ENCODE data around the gene SPON2.

SPON2 gene

DNA sequence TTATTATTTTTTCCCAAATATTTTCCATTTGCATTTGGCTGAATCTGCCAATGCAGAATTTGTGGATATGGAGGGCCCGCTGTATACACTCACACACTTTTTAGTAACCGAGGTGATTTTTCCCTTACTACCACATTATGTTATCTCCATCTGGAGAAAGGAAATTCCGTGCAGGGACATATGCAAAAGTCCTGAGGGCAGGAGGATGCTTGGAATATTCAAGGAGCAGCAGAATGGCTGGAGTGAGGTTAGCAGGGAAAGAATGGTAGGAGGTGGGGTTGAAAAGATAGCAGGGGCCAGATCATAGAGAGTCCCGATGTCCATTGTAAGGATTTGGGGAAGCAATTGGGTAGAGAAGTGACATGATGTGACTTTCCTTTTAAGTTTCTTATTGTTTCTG, 47.6 kb downstream of the SPON2 start:
- in situ Hi-C loops (cut with HindIII; ENCODE audit: low sequenced_read_pairs): no loop called here
- TF ChIP-seq, protein P1, sequence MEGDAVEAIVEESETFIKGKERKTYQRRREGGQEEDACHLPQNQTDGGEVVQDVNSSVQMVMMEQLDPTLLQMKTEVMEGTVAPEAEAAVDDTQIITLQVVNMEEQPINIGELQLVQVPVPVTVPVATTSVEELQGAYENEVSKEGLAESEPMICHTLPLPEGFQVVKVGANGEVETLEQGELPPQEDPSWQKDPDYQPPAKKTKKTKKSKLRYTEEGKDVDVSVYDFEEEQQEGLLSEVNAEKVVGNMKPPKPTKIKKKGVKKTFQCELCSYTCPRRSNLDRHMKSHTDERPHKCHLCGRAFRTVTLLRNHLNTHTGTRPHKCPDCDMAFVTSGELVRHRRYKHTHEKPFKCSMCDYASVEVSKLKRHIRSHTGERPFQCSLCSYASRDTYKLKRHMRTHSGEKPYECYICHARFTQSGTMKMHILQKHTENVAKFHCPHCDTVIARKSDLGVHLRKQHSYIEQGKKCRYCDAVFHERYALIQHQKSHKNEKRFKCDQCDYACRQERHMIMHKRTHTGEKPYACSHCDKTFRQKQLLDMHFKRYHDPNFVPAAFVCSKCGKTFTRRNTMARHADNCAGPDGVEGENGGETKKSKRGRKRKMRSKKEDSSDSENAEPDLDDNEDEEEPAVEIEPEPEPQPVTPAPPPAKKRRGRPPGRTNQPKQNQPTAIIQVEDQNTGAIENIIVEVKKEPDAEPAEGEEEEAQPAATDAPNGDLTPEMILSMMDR (IDR thresholded peaks at IDR 0.05; ENCODE audit: low read depth, low read length, missing control alignments): no peak
- no peak for DNase-seq (ENCODE audit: low read depth)
- H3K4me3 ChIP-seq (ENCODE audit: low read depth, low read length): no peak overlapping the region

DNA sequence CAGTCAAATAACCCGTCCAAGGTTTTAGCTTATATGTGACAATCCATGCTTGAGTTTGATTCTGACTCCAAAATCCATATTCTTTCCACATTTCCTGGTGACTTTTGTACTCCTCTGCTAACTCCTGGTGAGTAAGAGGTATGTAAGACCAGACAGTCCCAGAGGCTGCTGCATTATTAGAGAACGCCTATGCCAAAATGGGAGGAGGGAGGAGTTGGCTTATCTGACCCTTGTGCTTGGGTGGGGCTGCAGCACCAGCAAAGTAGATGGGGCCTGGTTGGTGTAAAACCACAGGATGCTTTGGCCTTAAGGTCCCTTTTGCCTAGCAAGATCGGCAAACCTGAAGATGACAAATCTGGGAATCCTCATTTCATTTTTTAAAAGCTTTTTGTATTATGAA, 49.9 kb downstream of the SPON2 start:
- no peak overlapping the region for H3K4me3 ChIP-seq (ENCODE audit: low read depth, low read length)
- in situ Hi-C loops (cut with HindIII; ENCODE audit: low sequenced_read_pairs): no loop called here
- TF ChIP-seq, protein P1 (IDR thresholded peaks at IDR 0.05; ENCODE audit: low read depth, low read length, missing control alignments): no peak
- DNase-seq (ENCODE audit: low read depth): no peak
